Body of pancreas (tissue), 4 donors: Measurements from ENCODE around the gene TERC. TPM values are rescaled to one million over a fixed set of nuclear protein-coding genes. Genes with fewer than 3 reads are reported as not detected.

Experiments used
- ATAC-seq: fragments of 150-250 bp; one replicate; pipeline ENCODE4 v1.9.1; 2016
- DNase-seq, 4 donors: peaks; one replicate each; pipeline ENCODE4 v3.0.0-alpha.2; 2019
- H3K27ac ChIP-seq, 4 donors: fragments of 200-600 bp; sonication (generic); 1 replicate in 3 of 4; 2 replicates in 1 of 4; pipeline versions ENCODE4 v1.5.1 to v1.6.1; 2016 to 2019; ENCODE audit warnings: mild to moderate bottlenecking in 1 of 4, mixed read lengths in 1 of 4, moderate library complexity in 1 of 4
- H3K27me3 ChIP-seq, 2 donors: fragments of 200-600 bp; sonication (generic); one replicate each; pipeline ENCODE4 v1.6.0; 2016; ENCODE audit warnings: mild to moderate bottlenecking in 1 of 2
- H3K36me3 ChIP-seq, 2 donors: fragments of 200-600 bp; sonication (generic); replicated peaks in 1 of 2; 2 replicates each; pipeline ENCODE4 v1.5.1; 2016; ENCODE audit warnings: low read depth in 2 of 2; ENCODE audit not compliant: insufficient read depth in 1 of 2
- H3K4me1 ChIP-seq: fragments of 200-600 bp; sonication (generic); one replicate; pipeline ENCODE4 v1.6.0; 2016
- H3K4me3 ChIP-seq, 2 donors: fragments of 200-600 bp; sonication (generic); 1 replicate in 1 of 2; 2 replicates in 1 of 2; pipeline ENCODE4 v1.5.1; 2016 to 2019
- H3K9me3 ChIP-seq, 3 donors: fragments of 200-600 bp; sonication (generic); 1 replicate in 2 of 3; 2 replicates in 1 of 3; pipeline ENCODE4 v1.5.1; 2016
- CTCF ChIP-seq, 7 experiments: fragments of 450-650 bp in 4 of 7; fragments of 200-600 bp in 3 of 7; sonication (generic) in 3 of 7; IDR thresholded peaks; one replicate each; pipeline ENCODE4 v1.5.1; 2016 to 2019; ENCODE audit warnings: antibody characterized with exemption in 7 of 7
- POLR2A ChIP-seq, 3 donors: fragments of 450-650 bp; IDR thresholded peaks; one replicate each; pipeline ENCODE4 v1.6.1; 2016; ENCODE audit warnings: antibody characterized with exemption in 3 of 3, mild to moderate bottlenecking in 2 of 3
- WGBS, 2 donors: methylation state at CpG; one replicate each; pipeline ENCODE4 v1.1.5; 2017; 5-methylcytosine and 5-hydroxymethylcytosine counted together
- intact Hi-C: fragments of 100-400 bp; cut with DNase I; formaldehyde crosslinking; loops from one replicate; pipeline ENCODE4 v1.15.1; 2023
- total RNA-seq, 2 donors: library from RNA; depleted of rRNA; stranded (reverse); fragments of >200 nt; gene quantifications; one replicate each; pipeline ENCODE4 v1.1.0, GENCODE V29; 2016

Gene TERC
- total RNA-seq, 2 donors from 2014 or later: 17.8 to 79.1 TPM

GRCh38 chr3:169790687-169791429 is 26.0 kb upstream of the TERC start:
- Histone ChIP-seq H3K27ac (no peak overlapping the region), H3K9me3 (no peaks in the 10 kb centered on the region), H3K4me3 (no peak overlapping the region), H3K27me3 (no peaks in the 10 kb centered on the region), H3K36me3 (peaks cover 7 to 17% of the 10 kb centered on the region in 2 donors), H3K4me1 (no peaks in the 10 kb centered on the region)
- intact Hi-C loops: no loop called here
- no peak for TF ChIP-seq POLR2A (IDR thresholded peaks at IDR 0.05)
- no peak for TF ChIP-seq CTCF (IDR thresholded peaks at IDR 0.05)
- WGBS, 2 donors: 85 to 86% methylated on average over 4 of the region's 4 CpGs
- DNase-seq: no peak
- no peak for ATAC-seq

GRCh38 chr3:169790219-169790618 is 25.4 kb upstream of the TERC start:
- peaks cover 10 to 22% of the 10 kb centered on the region in 2 donors for H3K36me3 ChIP-seq

GRCh38 chr3:169787791-169788190 is 22.9 kb upstream of the TERC start:
- Histone ChIP-seq H3K4me1 (no peaks in the 10 kb centered on the region), H3K4me3 (no peak overlapping the region), H3K9me3 (no peaks in the 10 kb centered on the region), H3K27me3 (no peaks in the 10 kb centered on the region), H3K36me3 (peaks cover 10 to 26% of the 10 kb centered on the region in 2 donors), H3K27ac (no peak overlapping the region)
- ATAC-seq: no peak
- no peak for TF ChIP-seq CTCF (IDR thresholded peaks at IDR 0.05)
- no peak for TF ChIP-seq POLR2A (IDR thresholded peaks at IDR 0.05)
- no peak for DNase-seq
- 70 to 86% methylated on average over 1 of the region's 1 CpG for WGBS, 2 donors
- intact Hi-C loops: no loop called here

More at GRCh38 chr3:169790219-169790618, 25.4 kb upstream of the TERC start:
- TF ChIP-seq POLR2A (IDR thresholded peaks at IDR 0.05): no peak
- H3K27me3 ChIP-seq: no peaks in the 10 kb centered on the region
- no peak for ATAC-seq
- no peak overlapping the region for H3K4me3 ChIP-seq
- H3K9me3 ChIP-seq: no peaks in the 10 kb centered on the region
- no peak for DNase-seq
- intact Hi-C loops: no loop called here
- H3K4me1 ChIP-seq: no peaks in the 10 kb centered on the region
- H3K27ac ChIP-seq: no peak overlapping the region

- TF ChIP-seq CTCF (IDR thresholded peaks at IDR 0.05) (no peak), POLR2A (IDR thresholded peaks at IDR 0.05) (no peak)
- H3K9me3 ChIP-seq: no peaks in the 10 kb centered on the region
- H3K4me3 ChIP-seq: no peak overlapping the region
- peaks cover 10 to 31% of the 10 kb centered on the region in 2 donors for H3K36me3 ChIP-seq
- no peak overlapping the region for H3K27ac ChIP-seq
- 98% methylated on average over 4 of the region's 4 CpGs for WGBS, 2 donors
- DNase-seq (no peak), ATAC-seq (no peak)
- H3K27me3 ChIP-seq: no peaks in the 10 kb centered on the region
- no peaks in the 10 kb centered on the region for H3K4me1 ChIP-seq
- intact Hi-C loops: no loop called here
Measured at GRCh38 chr3:169787120-169787519, 22.3 kb upstream of the TERC start.

- intact Hi-C loops: no loop called here
- no peak for ATAC-seq
- Histone ChIP-seq H3K4me1 (peaks cover under 1% of the 10 kb centered on the region), H3K27me3 (no peaks in the 10 kb centered on the region), H3K4me3 (no peak overlapping the region), H3K36me3 (peaks cover 3 to 41% of the 10 kb centered on the region in 2 donors), H3K27ac (no peak overlapping the region), H3K9me3 (no peaks in the 10 kb centered on the region)
- WGBS, 2 donors: 74 to 83% methylated on average over 4 of the region's 4 CpGs
- DNase-seq: no peak
- TF ChIP-seq CTCF (IDR thresholded peaks at IDR 0.05) (no peak), POLR2A (IDR thresholded peaks at IDR 0.05) (no peak)
Measured at GRCh38 chr3:169781209-169781855, 16.5 kb upstream of the TERC start.
